Measurements from ENCODE around the gene SNIP1. TPM values are rescaled to one million over a fixed set of nuclear protein-coding genes. Genes with fewer than 3 reads are reported as not detected.

The SNIP1 gene
- total and polyA plus RNA-seq, 8 donors, result 3.6 to 132 (median 16.0) TPM

- H3K36me3 ChIP-seq, result peaks cover 30 to 88% (median 78%) of the 10 kb centered on the region in 4 donors
- H3K27ac ChIP-seq, result no peak overlapping the region
- TF ChIP-seq POLR2A (IDR thresholded peaks at IDR 0.05) (no peak), EP300 (IDR thresholded peaks at IDR 0.05) (no peak), POLR2AphosphoS5 (IDR thresholded peaks at IDR 0.05) (no peak), CTCF (IDR thresholded peaks at IDR 0.05) (no peak)
- H3K27me3 ChIP-seq, result no peaks in the 10 kb centered on the region
- 24 to 53% (median 27%) methylated on average over 1 of the region's 1 CpG for WGBS, 5 donors
- H3K9me3 ChIP-seq, result no peaks in the 10 kb centered on the region
- H3K4me3 ChIP-seq, result no peak overlapping the region
- peaks cover 18 to 27% (median 26%) of the 10 kb centered on the region in 4 donors for H3K4me1 ChIP-seq
- DNase-seq, result no peak
- intact Hi-C loops (cut with DNase I; ENCODE audit: low total_unique reads), result no loop called here
Observed at GRCh38 chr1:37495875-37496274, 58.2 kb downstream of the SNIP1 start.

GRCh38 chr1:37493336-37494098 lies 60.6 kb downstream of the SNIP1 start:
- TF ChIP-seq EP300 (IDR thresholded peaks at IDR 0.05) (no peak), POLR2A (IDR thresholded peaks at IDR 0.05) (no peak), POLR2AphosphoS5 (IDR thresholded peaks at IDR 0.05) (no peak), CTCF (IDR thresholded peaks at IDR 0.05) (no peak)
- H3K9me3 ChIP-seq, result no peaks in the 10 kb centered on the region
- peaks cover 9 to 13% (median 11%) of the 10 kb centered on the region in 4 donors for H3K4me1 ChIP-seq
- peaks cover 30 to 96% (median 83%) of the 10 kb centered on the region in 4 donors for H3K36me3 ChIP-seq
- DNase-seq, result no peak
- intact Hi-C loops (cut with DNase I; ENCODE audit: low total_unique reads), result no loop called here
- no peak overlapping the region for H3K27ac ChIP-seq
- WGBS, 5 donors, result 70 to 80% (median 78%) methylated on average over 2 of the region's 2 CpGs
- no peak overlapping the region for H3K4me3 ChIP-seq
- H3K27me3 ChIP-seq, result no peaks in the 10 kb centered on the region

DNA sequence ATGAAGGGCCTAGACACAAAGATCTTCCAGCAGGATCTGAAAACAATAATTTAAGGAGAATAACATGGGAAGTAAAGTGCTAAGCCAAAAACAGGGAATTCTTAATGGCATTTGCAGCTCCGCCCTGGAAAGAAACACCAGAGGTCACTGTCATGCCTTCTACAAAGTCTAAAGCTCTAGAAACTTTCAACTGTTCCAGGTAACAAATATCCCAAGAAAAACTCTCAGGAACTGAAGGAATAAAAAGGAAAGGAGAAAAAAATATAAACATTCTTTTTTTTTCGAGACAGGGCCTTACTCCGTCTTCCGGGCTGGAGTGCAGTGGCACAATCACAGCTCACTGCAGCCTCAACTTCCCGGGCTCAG lies 66.5 kb downstream of the SNIP1 start:
- Histone ChIP-seq H3K27me3 (no peaks in the 10 kb centered on the region), H3K9me3 (no peaks in the 10 kb centered on the region), H3K4me3 (no peak overlapping the region), H3K4me1 (peaks cover 44 to 54% (median 52%) of the 10 kb centered on the region in 4 donors), H3K27ac (peak overlapping the region in 4 of 5 donors; percentile 81 to 97 (median 90)), H3K36me3 (peaks cover 36 to 72% (median 66%) of the 10 kb centered on the region in 4 donors)
- no peak for DNase-seq
- TF ChIP-seq POLR2A (IDR thresholded peaks at IDR 0.05) (no peak), CTCF (IDR thresholded peaks at IDR 0.05) (peak in 1 of 7 experiments; percentile 46)
- intact Hi-C loops (cut with DNase I; ENCODE audit: low total_unique reads), result no loop called here
- WGBS, 5 donors, result 80 to 84% (median 83%) methylated on average over 5 of the region's 5 CpGs

GRCh38 chr1:37486680-37487618 lies 67.1 kb downstream of the SNIP1 start:
- WGBS, 5 donors, result 11 to 23% (median 20%) methylated on average over 7 to 10 of the region's 10 CpGs
- H3K27me3 ChIP-seq, result no peaks in the 10 kb centered on the region
- intact Hi-C loops (cut with DNase I; ENCODE audit: low total_unique reads), result no loop called here
- no peaks in the 10 kb centered on the region for H3K9me3 ChIP-seq
- peaks cover 39 to 72% (median 66%) of the 10 kb centered on the region in 4 donors for H3K36me3 ChIP-seq
- DNase-seq, result peak; percentile 85 to 90
- no peak overlapping the region for H3K4me3 ChIP-seq
- peak overlapping the region; percentile 35 to 97 (median 83) for H3K27ac ChIP-seq
- peak in 6 of 7 experiments; percentile 36 to 100 (median 98) for TF ChIP-seq CTCF (IDR thresholded peaks at IDR 0.05)
- TF ChIP-seq POLR2AphosphoS5 (IDR thresholded peaks at IDR 0.05), result peak in 1 of 3 donors; percentile 56
- no peak for TF ChIP-seq POLR2A (IDR thresholded peaks at IDR 0.05)
- TF ChIP-seq EP300 (IDR thresholded peaks at IDR 0.05), result no peak
- peaks cover 44 to 60% (median 55%) of the 10 kb centered on the region in 4 donors for H3K4me1 ChIP-seq
